Uterus (tissue), 2 donors: Measurements from ENCODE around the gene ANKRD2.

ENCODE experiments used
- CTCF ChIP-seq, 4 experiments: fragments of 200-600 bp in 2 of 4; fragments of 450-650 bp in 2 of 4; sonication (generic) in 2 of 4; IDR thresholded peaks; one replicate each; pipeline ENCODE4 v1.5.1; 2016 to 2019; ENCODE audit warnings: antibody characterized with exemption in 4 of 4, mild to moderate bottlenecking in 2 of 4, moderate library complexity in 1 of 4
- POLR2A ChIP-seq, 2 donors: fragments of 450-650 bp; IDR thresholded peaks; one replicate each; pipeline ENCODE4 v1.6.1; 2016; ENCODE audit warnings: antibody characterized with exemption in 2 of 2, mild to moderate bottlenecking in 1 of 2, moderate library complexity in 1 of 2

- TF ChIP-seq POLR2A (IDR thresholded peaks at IDR 0.05) (no peak), CTCF (IDR thresholded peaks at IDR 0.05) (no peak)
These were observed 1.6 kb upstream of the ANKRD2 start for GRCh38 chr10:97570789-97571471.
